HG02943 (cell line): ENCODE data around the gene ZNG1B.
"Not testable (repeated sequence)": the region's sequence is repeated elsewhere in the genome, so short reads cannot be mapped to it uniquely, and the experiment has no call there.

ENCODE experiments used
- ATAC-seq: cut with Tn5 transposase; IDR thresholded peaks from one replicate; pipeline ENCODE4 v1.9.1; 2021; ENCODE audit warnings: mild to moderate bottlenecking, low read depth, moderate library complexity; ENCODE audit not compliant: unreplicated experiment

The ZNG1B gene

DNA sequence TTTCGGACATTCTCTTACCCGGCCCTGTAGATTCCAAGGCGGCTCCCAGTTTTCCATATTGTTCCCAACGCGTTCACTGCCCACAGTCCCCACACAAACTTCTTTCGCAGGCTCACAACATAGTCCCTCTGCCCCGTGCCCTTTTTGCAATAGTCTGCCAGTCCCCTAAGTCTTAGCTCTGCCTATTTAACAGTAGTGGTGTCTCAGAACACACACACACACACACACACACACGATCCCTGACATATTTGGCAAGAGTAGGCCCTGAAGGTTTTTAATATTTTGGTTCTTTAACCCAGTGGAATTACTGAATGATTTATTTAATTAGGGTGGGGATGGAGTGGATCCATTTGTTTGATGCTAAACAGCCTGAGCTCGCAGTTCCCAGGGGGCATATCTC lies 105.0 kb downstream of the ZNG1B start:
- not testable (repeated sequence) for ATAC-seq
